Activated CD8-positive, alpha-beta memory T cell treated with anti-CD3 and anti-CD28 coated beads, Interleukin-2, amount 50 U/mL, for 24 hours (primary cell): Measurements from ENCODE around the gene SLC2A11.
"Not testable (repeated sequence)": the region's sequence is repeated elsewhere in the genome, so short reads cannot be mapped to it uniquely, and the experiment has no call there.

Source experiments
- DNase-seq: peaks from one replicate; pipeline ENCODE4 v3.0.0-alpha.2; 2020; ENCODE audit errors: extremely low read depth

SLC2A11 gene

DNA sequence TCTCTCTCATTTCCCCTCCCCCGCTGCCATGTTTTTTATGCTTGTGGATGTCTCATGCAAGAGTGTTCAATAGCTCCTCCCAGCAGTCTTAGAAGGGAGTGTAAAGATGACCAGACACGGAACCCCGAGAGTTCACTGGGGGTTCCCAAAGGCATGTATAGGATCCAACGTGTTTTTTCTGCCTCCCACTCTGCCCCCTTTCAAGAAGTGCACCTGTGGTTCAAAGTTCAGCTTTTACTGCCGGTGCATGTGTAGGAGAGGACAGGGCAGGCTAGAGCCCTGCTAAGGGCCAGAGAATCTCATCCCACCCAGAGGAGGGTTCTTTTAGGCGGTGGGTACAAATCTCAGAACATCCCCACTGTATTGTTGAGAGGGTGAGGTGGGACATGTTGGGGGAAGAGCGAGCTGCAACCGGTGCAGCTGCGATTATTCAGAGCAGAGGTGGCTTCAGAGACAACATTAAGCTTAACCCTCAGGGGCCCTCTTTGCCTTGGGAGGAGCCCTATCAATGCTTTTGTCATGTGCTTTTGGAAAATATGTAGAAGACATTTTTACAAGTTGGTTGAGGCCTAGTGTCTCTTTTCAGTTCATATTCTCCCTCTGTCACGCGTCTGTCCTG, 51.0 kb downstream of the SLC2A11 start:
- DNase-seq, result no peak

GRCh38 chr22:23909296-23909898, 51.7 kb downstream of the SLC2A11 start:
- DNase-seq, result no peak

- no peak for DNase-seq
Observed at GRCh38 chr22:23910496-23911190, 53.0 kb downstream of the SLC2A11 start.

DNA sequence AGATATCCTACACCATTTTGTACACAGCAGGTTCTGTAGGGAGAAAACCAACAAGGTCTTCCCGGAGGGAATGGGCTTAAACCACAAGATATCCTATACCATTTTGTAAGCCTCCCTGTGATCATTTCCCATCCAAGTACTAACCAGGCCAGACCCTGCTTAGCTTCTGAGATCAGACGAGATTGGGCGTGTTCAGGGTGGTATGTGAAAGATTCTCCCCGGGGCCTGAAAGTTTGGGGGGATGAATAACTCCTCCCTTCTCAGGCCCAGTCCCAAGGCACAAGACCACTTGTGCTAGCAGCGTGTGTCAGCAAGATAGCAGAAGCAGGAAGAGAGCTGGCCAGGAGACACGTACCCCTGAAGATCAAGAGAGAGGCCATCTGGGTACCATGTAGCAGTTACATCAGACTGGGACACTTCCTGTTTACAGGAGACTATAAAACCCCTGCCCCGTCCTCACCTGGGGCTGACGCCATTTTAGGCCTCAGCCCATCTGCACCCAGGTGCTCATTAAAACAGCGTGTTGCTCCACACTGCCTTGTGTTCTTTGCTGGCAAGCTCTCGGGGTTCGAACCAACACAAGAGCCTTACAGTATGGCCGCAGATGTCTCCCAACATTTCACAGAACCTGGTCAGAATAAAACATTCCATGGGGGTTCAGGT, 53.8 kb downstream of the SLC2A11 start:
- DNase-seq, result no peak

GRCh38 chr22:23912293-23912903, 54.7 kb downstream of the SLC2A11 start:
- DNase-seq, result no peak

DNA sequence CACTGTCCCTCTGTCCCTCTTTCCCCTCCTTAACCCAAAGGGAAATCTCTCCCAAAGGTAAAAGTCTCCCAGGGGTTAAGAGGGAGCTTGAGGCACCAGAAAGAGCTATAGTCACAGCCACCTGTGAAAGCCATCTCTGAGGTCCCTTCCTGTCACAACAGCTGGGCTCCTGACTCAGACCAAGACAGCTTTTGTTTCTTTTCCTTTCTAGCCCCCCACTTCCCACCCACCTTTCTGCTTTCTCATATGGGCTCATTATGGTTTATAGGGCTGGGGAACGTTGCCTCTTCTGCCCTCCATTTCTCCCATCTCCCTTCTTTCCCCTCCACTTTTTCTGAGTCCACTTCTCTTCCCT, 55.6 kb downstream of the SLC2A11 start:
- no peak for DNase-seq

- peak; percentile 99 for DNase-seq
Observed at GRCh38 chr22:23913661-23914353, 56.1 kb downstream of the SLC2A11 start.

DNA sequence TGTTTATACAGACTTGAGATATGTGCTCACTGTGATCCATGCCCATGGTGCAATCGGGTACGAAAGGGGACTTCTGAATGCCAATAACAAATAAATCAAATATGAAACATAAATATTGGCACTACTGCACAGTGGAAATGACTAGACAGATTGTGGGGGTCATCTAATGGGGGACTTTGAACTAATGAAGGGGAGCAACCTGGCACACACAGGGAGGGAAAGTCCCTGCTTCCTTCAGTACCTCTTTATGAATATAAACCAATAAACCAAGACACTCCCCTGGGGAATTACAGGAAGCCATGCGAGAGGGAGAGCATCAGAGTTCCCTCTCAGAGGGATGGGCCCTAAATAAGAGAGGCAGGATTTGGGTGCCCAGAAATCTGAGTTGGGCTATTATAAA, 57.6 kb downstream of the SLC2A11 start:
- no peak for DNase-seq

DNA sequence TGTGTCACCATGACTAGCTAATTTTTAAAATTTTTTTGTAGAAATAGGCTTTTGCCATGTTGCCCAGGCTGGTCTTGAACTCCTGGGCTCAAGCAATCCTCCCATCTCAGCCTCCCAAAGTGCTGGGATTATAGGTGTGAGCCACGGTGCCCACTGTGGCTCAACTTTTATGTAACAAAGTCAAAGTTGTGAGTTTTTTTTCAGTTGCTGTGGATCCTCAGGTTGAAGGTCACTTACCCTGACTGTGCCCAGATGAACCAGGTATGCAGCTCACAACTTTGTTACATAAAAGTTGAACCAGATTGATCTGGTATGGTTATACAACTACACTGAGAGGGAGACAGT, 62.6 kb downstream of the SLC2A11 start:
- DNase-seq, result not testable (repeated sequence)

- DNase-seq, result not testable (repeated sequence)
Observed at GRCh38 chr22:23921586-23922201, 64.0 kb downstream of the SLC2A11 start.

DNA sequence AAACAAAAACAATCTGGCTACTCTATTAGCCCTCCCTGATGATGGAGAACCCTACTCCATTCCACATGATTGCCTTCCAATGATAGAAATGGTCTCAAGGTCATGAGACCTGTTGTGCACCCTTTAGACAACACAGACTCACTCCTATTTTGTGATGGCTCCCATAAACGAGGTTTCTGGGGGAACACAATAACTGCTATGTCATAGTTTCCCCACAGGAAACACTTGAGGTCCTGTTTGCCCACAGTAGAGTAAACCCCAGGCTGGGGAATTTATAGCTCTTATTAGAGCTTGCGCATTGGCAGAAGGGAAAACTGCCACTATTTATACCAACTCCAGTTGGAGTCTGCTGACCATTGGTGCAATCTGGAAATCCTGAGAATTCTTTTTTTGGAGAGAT, 65.2 kb downstream of the SLC2A11 start:
- DNase-seq, result no peak

- DNase-seq, result no peak
Observed at GRCh38 chr22:23925020-23925606, 67.4 kb downstream of the SLC2A11 start.

DNA sequence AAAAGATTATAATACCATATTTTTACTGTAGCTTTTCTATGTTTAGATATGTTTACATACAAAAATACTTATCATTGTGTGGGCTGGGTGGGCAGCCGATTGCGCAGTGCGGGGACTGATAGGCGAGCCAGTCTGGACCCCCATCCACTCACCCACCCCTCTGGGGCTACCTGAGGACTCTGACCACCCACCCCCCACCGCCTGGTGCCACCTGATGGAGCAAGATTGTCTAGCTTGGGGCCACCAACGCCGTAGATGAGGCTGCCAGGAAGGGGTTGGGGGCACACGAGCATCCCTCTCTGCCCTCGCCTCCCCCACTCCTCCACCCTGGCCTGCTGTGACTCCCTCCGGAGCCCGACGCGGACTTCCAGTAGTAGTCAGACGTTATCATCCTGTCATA, 68.9 kb downstream of the SLC2A11 start:
- DNase-seq, result no peak
